Nephron (organoid): Measurements from ENCODE around the gene DSCAM.

Experiments
- H3K27ac Mint-ChIP-seq, 3 experiments: 2 replicates each; pipeline ENCODE4 v1.8.0; 2020; ENCODE audit warnings: mixed read lengths in 3 of 3, mild to moderate bottlenecking in 2 of 3, moderate library complexity in 1 of 3
- H3K27me3 Mint-ChIP-seq: 2 replicates; pipeline ENCODE4 v1.8.0; 2021; ENCODE audit warnings: low read depth, mild to moderate bottlenecking, moderate library complexity, mixed read lengths
- H3K36me3 Mint-ChIP-seq: 2 replicates; pipeline ENCODE4 v1.8.0; 2020; ENCODE audit warnings: low read depth, mixed read lengths
- H3K4me1 Mint-ChIP-seq: 2 replicates; pipeline ENCODE4 v1.8.0; 2020; ENCODE audit warnings: mixed read lengths
- H3K4me3 Mint-ChIP-seq, 3 experiments: 2 replicates each; pipeline ENCODE4 v1.8.0; 2020; ENCODE audit warnings: mild to moderate bottlenecking in 3 of 3, mixed read lengths in 3 of 3, moderate library complexity in 2 of 3
- H3K9me3 Mint-ChIP-seq: 2 replicates; pipeline ENCODE4 v1.8.0; 2020; ENCODE audit warnings: mixed read lengths
- CTCF ChIP-seq, 3 experiments: fragments of 200-600 bp; sonication (generic); IDR thresholded peaks; one replicate each; pipeline ENCODE4 v1.5.0; 2021; ENCODE audit warnings: antibody characterized with exemption in 3 of 3; ENCODE audit not compliant: unreplicated experiment in 3 of 3

DSCAM gene

GRCh38 chr21:40567501-40567900 lies 279.5 kb downstream of the DSCAM start:
- no peaks in the 10 kb centered on the region for H3K27me3 Mint-ChIP-seq
- no peak for TF ChIP-seq CTCF (IDR thresholded peaks at IDR 0.05; ENCODE audit: unreplicated experiment in 3 of 3)

GRCh38 chr21:40566486-40566885 lies 280.5 kb downstream of the DSCAM start:
- Mint-ChIP-seq H3K4me3 (no peak overlapping the region), H3K27ac (no peak overlapping the region), H3K36me3 (no peaks in the 10 kb centered on the region), H3K27me3 (no peaks in the 10 kb centered on the region), H3K9me3 (peaks cover 3% of the 10 kb centered on the region), H3K4me1 (peaks cover 22% of the 10 kb centered on the region)
- TF ChIP-seq CTCF (IDR thresholded peaks at IDR 0.05; ENCODE audit: unreplicated experiment in 3 of 3) = no peak

More at GRCh38 chr21:40567501-40567900, 279.5 kb downstream of the DSCAM start:
- Mint-ChIP-seq H3K4me1 (peaks cover 22% of the 10 kb centered on the region), H3K4me3 (no peak overlapping the region), H3K27ac (peak overlapping the region in 1 of 3 experiments; percentile 1), H3K9me3 (peaks cover 3% of the 10 kb centered on the region), H3K36me3 (no peaks in the 10 kb centered on the region)

- Mint-ChIP-seq H3K4me1 (peaks cover 18% of the 10 kb centered on the region), H3K27me3 (no peaks in the 10 kb centered on the region), H3K9me3 (no peaks in the 10 kb centered on the region), H3K27ac (peak overlapping the region in 1 of 3 experiments; percentile 17), H3K36me3 (no peaks in the 10 kb centered on the region), H3K4me3 (no peak overlapping the region)
- no peak for TF ChIP-seq CTCF (IDR thresholded peaks at IDR 0.05; ENCODE audit: unreplicated experiment in 3 of 3)
Observed at GRCh38 chr21:40564318-40564717, 282.6 kb downstream of the DSCAM start.

- Mint-ChIP-seq H3K4me1 (peaks cover 14% of the 10 kb centered on the region), H3K36me3 (no peaks in the 10 kb centered on the region), H3K9me3 (no peaks in the 10 kb centered on the region), H3K27me3 (no peaks in the 10 kb centered on the region), H3K27ac (no peak overlapping the region), H3K4me3 (no peak overlapping the region)
- no peak for TF ChIP-seq CTCF (IDR thresholded peaks at IDR 0.05; ENCODE audit: unreplicated experiment in 3 of 3)
Observed at GRCh38 chr21:40563900-40564299, 283.1 kb downstream of the DSCAM start.

- Mint-ChIP-seq H3K27ac (no peak overlapping the region), H3K4me3 (no peak overlapping the region), H3K27me3 (no peaks in the 10 kb centered on the region)
Observed at GRCh38 chr21:40562242-40563002, 284.5 kb downstream of the DSCAM start.

More at GRCh38 chr21:40562242-40563002, 284.5 kb downstream of the DSCAM start:
- peaks cover 3% of the 10 kb centered on the region for H3K4me1 Mint-ChIP-seq
- peaks cover 3% of the 10 kb centered on the region for H3K9me3 Mint-ChIP-seq
- no peaks in the 10 kb centered on the region for H3K36me3 Mint-ChIP-seq
- TF ChIP-seq CTCF (IDR thresholded peaks at IDR 0.05; ENCODE audit: unreplicated experiment in 3 of 3) = no peak
